ENCODE measurements around the gene TSHR. TPM values are rescaled to one million over a fixed set of nuclear protein-coding genes. Genes with fewer than 3 reads are reported as not detected.

Gene TSHR
- total RNA-seq, 1 experiment from 2014 or later: not detected

DNA sequence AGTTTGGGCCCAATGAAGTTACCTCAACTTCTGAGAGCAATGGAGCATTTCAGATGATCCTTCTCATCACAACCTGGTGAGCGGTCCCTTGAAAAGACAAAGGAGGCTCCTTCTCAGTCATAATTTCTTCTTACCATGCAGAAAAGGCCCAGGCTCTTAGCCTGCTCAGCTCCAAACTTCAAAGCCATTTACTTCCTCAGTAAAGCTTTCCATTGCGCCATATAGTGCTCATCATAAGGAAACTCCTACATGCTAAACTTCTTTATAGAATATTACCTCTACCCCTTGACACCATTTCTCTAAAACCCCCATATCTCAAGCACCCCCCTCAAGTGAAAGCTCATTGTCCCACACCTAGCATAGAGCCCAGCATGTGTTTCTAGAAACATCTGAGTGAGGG, 138.2 kb downstream of the TSHR start:
- H3K27me3 Mint-ChIP-seq (ENCODE audit: low read depth): no peaks in the 10 kb centered on the region; the same call in 1 of the 2 replicates
- H3K36me3 Mint-ChIP-seq: no peaks in the 10 kb centered on the region
- no peak for DNase-seq (ENCODE audit: low spot score)
- H3K27ac Mint-ChIP-seq: no peak overlapping the region
- H3K4me3 Mint-ChIP-seq: no peak overlapping the region
- TF ChIP-seq NR1H2 (CRISPR knock-in tag; IDR thresholded peaks at IDR 0.05) (no peak), ZNF671 (CRISPR knock-in tag; IDR thresholded peaks at IDR 0.05) (no peak)
- no peaks in the 10 kb centered on the region for H3K4me1 Mint-ChIP-seq
- no peak for ATAC-seq
- ChIA-PET POLR2A (no interaction called here), CTCF (no interaction called here)
- H3K9me3 Mint-ChIP-seq: no peaks in the 10 kb centered on the region

DNA sequence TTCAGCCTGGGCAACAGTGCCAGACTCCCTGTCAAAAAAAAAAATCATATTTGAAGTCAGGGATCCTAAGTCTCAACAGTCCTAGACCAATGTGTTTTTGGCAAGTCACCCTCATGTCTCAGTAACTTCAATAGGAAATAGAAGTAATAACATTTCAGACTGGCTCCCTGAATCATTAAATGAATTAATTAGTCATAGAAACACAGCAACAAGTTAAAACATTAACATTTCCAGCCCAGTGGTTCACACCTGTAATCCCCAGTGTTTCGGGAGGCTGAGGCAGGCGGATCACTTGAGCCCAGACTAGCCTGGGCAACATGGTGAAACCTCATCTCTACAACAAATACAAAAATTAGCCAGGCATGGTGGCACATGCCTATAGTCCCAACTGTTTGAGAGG, 140.1 kb downstream of the TSHR start:
- POLR2A ChIA-PET: no interaction called here
- Mint-ChIP-seq H3K36me3 (no peaks in the 10 kb centered on the region), H3K27me3 (ENCODE audit: low read depth) (no peaks in the 10 kb centered on the region; the same call in 1 of the 2 replicates)

DNA sequence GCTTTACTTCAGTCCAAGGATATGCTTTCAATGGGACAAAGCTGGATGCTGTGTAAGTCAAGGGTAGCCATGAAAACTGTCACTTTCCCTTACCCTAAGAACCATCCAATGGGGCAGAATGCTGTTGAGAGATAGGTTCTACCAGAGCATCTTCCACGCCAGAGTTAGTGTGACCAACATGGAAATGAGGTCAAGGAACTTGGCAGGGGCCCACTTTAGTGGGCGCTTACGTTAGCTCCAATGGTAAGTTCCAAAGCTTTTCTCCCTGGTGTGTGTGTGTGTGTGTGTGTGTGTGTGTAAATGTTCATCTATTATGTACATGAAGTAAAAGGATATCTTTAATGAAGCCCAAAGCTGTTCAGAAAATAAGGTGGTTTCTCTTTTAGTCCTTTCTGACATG, 141.2 kb downstream of the TSHR start:
- CTCF ChIA-PET: interaction anchor here (1.3 kb wide), 1 partner anchor 73 kb away, joined by 3 read pairs; no protein-coding TSS in a partner anchor

More for the DNA sequence above, 140.1 kb downstream of the TSHR start:
- Mint-ChIP-seq H3K27ac (no peak overlapping the region), H3K9me3 (no peaks in the 10 kb centered on the region), H3K4me1 (no peaks in the 10 kb centered on the region), H3K4me3 (no peak overlapping the region)
- ATAC-seq (no peak), DNase-seq (ENCODE audit: low spot score) (no peak)
- TF ChIP-seq MXD4 (CRISPR knock-in tag; IDR thresholded peaks at IDR 0.05; ENCODE audit: borderline replicate concordance) (no peak), NR3C1 (CRISPR knock-in tag; conservative IDR thresholded peaks at IDR 0.05; ENCODE audit: low read depth) (no peak), NFE2L1 (CRISPR knock-in tag; IDR thresholded peaks at IDR 0.05) (no peak), ATF1 (CRISPR knock-in tag; IDR thresholded peaks at IDR 0.05) (no peak), GABPB1 (CRISPR knock-in tag; IDR thresholded peaks at IDR 0.05) (no peak), SOX15 (CRISPR knock-in tag; IDR thresholded peaks at IDR 0.05) (no peak), MYBL2 (CRISPR knock-in tag; IDR thresholded peaks at IDR 0.05) (no peak), JAZF1 (CRISPR knock-in tag; IDR thresholded peaks at IDR 0.05) (no peak), NFATC4 (CRISPR knock-in tag; IDR thresholded peaks at IDR 0.05) (no peak)
- TF ChIP-seq, protein P1, sequence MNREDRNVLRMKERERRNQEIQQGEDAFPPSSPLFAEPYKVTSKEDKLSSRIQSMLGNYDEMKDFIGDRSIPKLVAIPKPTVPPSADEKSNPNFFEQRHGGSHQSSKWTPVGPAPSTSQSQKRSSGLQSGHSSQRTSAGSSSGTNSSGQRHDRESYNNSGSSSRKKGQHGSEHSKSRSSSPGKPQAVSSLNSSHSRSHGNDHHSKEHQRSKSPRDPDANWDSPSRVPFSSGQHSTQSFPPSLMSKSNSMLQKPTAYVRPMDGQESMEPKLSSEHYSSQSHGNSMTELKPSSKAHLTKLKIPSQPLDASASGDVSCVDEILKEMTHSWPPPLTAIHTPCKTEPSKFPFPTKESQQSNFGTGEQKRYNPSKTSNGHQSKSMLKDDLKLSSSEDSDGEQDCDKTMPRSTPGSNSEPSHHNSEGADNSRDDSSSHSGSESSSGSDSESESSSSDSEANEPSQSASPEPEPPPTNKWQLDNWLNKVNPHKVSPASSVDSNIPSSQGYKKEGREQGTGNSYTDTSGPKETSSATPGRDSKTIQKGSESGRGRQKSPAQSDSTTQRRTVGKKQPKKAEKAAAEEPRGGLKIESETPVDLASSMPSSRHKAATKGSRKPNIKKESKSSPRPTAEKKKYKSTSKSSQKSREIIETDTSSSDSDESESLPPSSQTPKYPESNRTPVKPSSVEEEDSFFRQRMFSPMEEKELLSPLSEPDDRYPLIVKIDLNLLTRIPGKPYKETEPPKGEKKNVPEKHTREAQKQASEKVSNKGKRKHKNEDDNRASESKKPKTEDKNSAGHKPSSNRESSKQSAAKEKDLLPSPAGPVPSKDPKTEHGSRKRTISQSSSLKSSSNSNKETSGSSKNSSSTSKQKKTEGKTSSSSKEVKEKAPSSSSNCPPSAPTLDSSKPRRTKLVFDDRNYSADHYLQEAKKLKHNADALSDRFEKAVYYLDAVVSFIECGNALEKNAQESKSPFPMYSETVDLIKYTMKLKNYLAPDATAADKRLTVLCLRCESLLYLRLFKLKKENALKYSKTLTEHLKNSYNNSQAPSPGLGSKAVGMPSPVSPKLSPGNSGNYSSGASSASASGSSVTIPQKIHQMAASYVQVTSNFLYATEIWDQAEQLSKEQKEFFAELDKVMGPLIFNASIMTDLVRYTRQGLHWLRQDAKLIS (CRISPR knock-in tag; IDR thresholded peaks at IDR 0.05; ENCODE audit: borderline replicate concordance): no peak
- CTCF ChIA-PET: no interaction called here

More for the DNA sequence above, 141.2 kb downstream of the TSHR start:
- no peak for TF ChIP-seq CBFB (CRISPR knock-in tag; IDR thresholded peaks at IDR 0.05; ENCODE audit: low read depth)
- TF ChIP-seq, protein P2, sequence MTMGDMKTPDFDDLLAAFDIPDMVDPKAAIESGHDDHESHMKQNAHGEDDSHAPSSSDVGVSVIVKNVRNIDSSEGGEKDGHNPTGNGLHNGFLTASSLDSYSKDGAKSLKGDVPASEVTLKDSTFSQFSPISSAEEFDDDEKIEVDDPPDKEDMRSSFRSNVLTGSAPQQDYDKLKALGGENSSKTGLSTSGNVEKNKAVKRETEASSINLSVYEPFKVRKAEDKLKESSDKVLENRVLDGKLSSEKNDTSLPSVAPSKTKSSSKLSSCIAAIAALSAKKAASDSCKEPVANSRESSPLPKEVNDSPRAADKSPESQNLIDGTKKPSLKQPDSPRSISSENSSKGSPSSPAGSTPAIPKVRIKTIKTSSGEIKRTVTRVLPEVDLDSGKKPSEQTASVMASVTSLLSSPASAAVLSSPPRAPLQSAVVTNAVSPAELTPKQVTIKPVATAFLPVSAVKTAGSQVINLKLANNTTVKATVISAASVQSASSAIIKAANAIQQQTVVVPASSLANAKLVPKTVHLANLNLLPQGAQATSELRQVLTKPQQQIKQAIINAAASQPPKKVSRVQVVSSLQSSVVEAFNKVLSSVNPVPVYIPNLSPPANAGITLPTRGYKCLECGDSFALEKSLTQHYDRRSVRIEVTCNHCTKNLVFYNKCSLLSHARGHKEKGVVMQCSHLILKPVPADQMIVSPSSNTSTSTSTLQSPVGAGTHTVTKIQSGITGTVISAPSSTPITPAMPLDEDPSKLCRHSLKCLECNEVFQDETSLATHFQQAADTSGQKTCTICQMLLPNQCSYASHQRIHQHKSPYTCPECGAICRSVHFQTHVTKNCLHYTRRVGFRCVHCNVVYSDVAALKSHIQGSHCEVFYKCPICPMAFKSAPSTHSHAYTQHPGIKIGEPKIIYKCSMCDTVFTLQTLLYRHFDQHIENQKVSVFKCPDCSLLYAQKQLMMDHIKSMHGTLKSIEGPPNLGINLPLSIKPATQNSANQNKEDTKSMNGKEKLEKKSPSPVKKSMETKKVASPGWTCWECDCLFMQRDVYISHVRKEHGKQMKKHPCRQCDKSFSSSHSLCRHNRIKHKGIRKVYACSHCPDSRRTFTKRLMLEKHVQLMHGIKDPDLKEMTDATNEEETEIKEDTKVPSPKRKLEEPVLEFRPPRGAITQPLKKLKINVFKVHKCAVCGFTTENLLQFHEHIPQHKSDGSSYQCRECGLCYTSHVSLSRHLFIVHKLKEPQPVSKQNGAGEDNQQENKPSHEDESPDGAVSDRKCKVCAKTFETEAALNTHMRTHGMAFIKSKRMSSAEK (CRISPR knock-in tag; IDR thresholded peaks at IDR 0.05; ENCODE audit: borderline replicate concordance): no peak
- POLR2A ChIA-PET: no interaction called here
- Mint-ChIP-seq H3K9me3 (no peaks in the 10 kb centered on the region), H3K36me3 (no peaks in the 10 kb centered on the region), H3K27me3 (ENCODE audit: low read depth) (no peaks in the 10 kb centered on the region; the same call in 1 of the 2 replicates), H3K4me3 (no peak overlapping the region), H3K27ac (no peak overlapping the region), H3K4me1 (no peaks in the 10 kb centered on the region)
- DNase-seq (ENCODE audit: low spot score) (no peak), ATAC-seq (no peak)
